T47D (cell line): Measurements from ENCODE around the gene EPHA7.

Experiments used
- DNase-seq, 2 experiments: peaks; one replicate each; pipeline versions ENCODE4 v3.0.0 to v3.0.0-alpha.2; 2011 to 2012; ENCODE audit warnings: low read depth in 1 of 2, low spot score in 1 of 2
- JUND ChIP-seq: IDR thresholded peaks from 2 replicates; pipeline ENCODE4 v1.6.1; 2012; ENCODE audit warnings: low read depth
- in situ Hi-C: cut with HindIII; loops from 2 replicates; pipeline ENCODE4 v1.10.0; 2016; ENCODE audit warnings: low sequenced_read_pairs, low pct_unique_long_range_greater_than_20kb

EPHA7 gene

GRCh38 chr6:93243231-93243778 is 176.1 kb downstream of the EPHA7 start:
- in situ Hi-C loops: no loop called here
- no peak for TF ChIP-seq JUND
- DNase-seq: no peak

DNA sequence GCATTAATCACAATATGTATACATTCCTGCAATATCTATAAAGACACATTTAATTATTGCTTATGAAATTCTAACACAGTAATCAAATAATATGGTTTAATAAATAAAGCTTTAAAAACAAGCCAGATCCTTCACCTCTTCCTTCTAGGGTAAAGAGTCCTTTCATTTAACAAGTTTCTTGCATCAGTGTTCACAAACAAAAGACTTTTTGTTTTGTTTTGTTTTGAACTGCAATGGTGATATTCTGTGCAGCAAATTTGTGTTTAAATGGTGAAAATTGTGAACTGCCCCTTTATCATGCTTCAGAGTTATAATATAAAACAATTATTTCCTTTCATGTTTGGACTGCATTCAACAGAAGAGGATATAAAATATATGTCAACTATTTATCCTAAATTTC is 177.3 kb downstream of the EPHA7 start:
- no peak for TF ChIP-seq JUND
- in situ Hi-C loops: no loop called here
- DNase-seq: no peak

DNA sequence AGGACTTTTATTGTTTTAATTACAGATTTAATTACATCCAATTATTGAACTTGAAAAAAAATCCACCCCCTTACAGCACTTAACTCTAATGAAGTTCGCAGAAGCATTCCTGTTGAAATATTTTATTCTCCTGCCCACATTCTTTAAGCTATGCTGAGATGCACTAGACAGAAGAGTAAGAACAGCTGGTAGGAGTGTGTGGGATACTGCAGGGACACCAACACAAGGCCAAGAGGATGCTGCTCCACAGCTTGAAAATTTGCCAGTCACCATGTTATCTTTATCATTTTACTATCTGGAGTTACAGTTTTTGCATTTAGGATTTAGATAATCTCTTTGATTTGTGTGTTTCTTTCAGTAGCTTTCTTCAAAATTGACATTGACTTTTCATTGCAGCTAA is 180.7 kb downstream of the EPHA7 start:
- in situ Hi-C loops: no loop called here
- no peak for DNase-seq
- TF ChIP-seq JUND: no peak

GRCh38 chr6:93235775-93236174 is 183.6 kb downstream of the EPHA7 start:
- in situ Hi-C loops: no loop called here
- no peak for TF ChIP-seq JUND
- DNase-seq: no peak

DNA sequence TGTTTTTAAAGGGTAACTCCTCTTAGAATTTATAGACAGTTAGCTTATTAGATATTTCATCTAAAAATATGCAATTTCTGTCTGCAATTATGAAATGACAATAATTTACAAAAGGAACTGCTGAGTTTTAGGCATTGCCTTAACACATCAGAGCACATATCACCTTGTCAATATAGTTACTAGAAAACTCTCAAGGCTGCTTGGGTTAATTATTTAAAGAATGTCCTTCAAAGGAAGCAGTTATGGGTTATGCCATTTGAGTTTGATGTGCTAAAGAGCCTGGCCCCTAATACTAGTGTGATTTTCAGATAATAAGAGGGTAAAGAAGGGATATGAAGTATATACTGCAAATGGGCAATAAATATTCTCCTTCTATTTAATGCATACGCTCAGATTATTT is 192.5 kb downstream of the EPHA7 start:
- DNase-seq: no peak
- in situ Hi-C loops: no loop called here
- TF ChIP-seq JUND: no peak

DNA sequence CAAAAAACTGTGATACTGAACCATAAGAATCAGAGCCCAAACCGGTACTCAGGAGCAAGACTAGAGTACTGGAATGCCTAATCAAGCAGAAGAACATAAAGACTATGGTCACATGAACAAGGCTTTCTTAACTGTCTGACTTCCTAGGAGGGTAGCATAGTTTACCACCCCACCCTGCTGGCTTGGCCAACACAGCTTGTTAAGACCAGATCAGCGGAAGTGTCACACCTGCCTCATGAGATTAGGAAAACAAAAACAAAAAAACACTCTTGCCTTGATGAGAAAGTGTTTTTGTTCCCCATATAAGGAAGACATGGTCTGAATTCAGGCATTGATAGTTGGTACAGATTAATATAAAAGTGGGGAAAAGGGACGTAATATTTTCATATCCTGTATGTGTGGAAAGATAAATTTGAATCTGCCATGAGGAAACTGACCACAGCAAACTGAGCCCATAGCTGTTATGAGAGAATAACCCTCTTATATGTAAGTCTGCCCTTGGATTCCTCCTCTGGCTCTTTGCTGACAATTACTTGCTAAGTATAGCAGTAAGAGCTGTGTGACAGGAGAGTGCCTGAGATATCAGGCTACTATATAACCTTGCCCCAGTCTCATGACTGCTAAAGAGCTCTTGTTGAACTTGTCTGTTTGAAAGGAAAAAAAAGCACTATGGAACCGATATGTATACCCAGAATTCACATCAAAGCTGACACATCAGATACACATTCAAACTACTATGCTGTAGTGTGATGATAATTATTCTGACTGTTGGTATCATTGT is 197.1 kb downstream of the EPHA7 start:
- no peak for DNase-seq
- in situ Hi-C loops: no loop called here
- no peak for TF ChIP-seq JUND

DNA sequence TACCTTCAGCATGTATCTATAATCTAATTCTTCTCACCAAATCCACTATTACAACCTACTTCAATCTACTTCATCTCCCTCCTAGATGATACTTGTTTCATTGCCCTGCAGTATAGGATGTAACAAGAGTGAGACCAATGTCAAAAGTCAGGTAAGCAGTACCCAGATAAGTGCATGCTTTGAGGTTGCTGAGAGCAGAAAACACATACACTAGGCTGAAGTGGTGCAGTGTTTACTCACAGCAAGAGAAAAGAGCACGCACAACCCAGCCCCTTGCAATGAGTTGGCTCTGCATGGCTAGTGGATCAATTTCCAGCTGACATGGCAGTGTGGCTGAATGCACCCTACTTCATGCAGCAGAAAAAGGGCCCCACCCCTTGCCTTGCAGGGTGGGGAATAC is 199.9 kb downstream of the EPHA7 start:
- no peak for DNase-seq
- in situ Hi-C loops: no loop called here
- no peak for TF ChIP-seq JUND

GRCh38 chr6:93218096-93218495 is 201.3 kb downstream of the EPHA7 start:
- no peak for TF ChIP-seq JUND
- in situ Hi-C loops: no loop called here
- no peak for DNase-seq

- in situ Hi-C loops: no loop called here
Measured at GRCh38 chr6:93213028-93213427, 206.3 kb downstream of the EPHA7 start.

GRCh38 chr6:93210908-93211307 is 208.5 kb downstream of the EPHA7 start:
- in situ Hi-C loops: no loop called here
- no peak for TF ChIP-seq JUND
- DNase-seq: no peak

More at GRCh38 chr6:93213028-93213427, 206.3 kb downstream of the EPHA7 start:
- no peak for DNase-seq
- TF ChIP-seq JUND: no peak

- TF ChIP-seq JUND: no peak
- in situ Hi-C loops: no loop called here
- DNase-seq: no peak
Measured at GRCh38 chr6:93209358-93209757, 210.0 kb downstream of the EPHA7 start.

DNA sequence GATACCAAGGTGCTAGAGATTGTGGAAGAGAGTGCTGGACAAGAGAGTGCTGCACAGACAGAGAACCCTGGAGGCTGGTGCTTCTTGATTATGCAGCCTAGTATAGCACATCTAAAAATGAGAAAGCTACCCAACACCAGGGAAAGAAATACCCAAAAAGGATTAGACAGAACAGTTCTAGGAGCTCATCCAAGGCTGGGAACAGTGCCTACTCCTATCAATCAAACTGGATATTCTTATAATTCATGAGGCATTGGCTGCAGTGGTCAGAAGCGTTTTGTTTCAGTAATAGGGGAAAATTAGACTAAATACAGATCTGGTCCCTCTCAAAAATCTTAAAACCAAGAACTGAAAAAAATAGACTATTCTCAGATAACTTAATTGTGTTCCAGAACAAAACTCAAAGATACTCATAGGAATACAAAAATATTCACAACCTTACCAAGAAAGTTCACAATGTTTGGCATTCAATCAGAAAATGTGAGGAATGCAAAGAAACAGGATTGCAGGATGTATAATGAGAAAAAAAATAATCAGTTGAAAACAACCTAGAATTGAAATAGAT is 222.9 kb downstream of the EPHA7 start:
- DNase-seq: no peak
- in situ Hi-C loops: no loop called here
- no peak for TF ChIP-seq JUND

DNA sequence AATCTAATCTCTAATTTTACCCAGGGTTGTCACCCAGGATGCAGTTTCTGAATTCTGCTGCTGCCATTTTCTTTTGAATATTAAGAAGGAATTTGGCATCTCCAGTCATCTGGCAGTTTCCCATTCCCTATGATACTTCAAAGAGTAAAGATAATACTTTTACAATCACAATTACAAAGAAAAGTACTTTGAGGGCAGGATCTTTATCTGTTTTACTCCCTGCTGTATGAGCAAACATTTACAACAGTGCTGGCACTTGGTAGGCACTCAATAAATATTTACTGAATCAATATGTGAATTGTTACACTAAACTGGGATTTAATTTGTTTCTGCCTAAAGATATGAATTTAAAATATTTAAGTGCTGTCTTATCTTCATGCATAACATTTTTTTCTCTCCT is 224.9 kb downstream of the EPHA7 start:
- in situ Hi-C loops: no loop called here
- no peak for TF ChIP-seq JUND
- peak in 1 of 2 experiments; percentile 16 for DNase-seq
